Measurements from ENCODE around the gene PTPRK. TPM values are rescaled to one million over a fixed set of nuclear protein-coding genes. Genes with fewer than 3 reads are reported as not detected.

Gene PTPRK
- total and polyA plus RNA-seq, 9 of the 15 experiments (the other 6 are each of a cell fraction or from before 2014, with no cell fraction given) = 0.04 to 0.51 TPM; not detected in 7

DNA sequence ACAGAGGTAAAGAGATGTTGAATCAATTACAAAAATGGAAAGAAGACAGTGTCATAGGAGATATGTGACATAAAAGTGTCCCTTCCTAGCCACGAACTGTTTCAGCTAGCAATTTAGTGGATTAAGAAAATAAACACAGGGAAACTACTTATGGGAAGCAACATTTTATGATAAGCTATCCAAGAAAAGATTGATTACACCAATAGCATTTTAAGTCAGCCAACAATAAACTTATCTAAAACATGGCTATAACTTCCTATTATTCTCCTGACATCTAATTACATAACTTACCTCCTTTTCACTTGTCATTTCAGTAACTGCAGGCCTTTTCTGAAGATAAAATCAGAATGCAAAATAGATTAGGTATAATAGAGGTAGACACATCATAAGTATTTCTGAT lies 111.4 kb downstream of the PTPRK start:
- intact Hi-C loops (cut with micrococcal nuclease) = no loop called here

DNA sequence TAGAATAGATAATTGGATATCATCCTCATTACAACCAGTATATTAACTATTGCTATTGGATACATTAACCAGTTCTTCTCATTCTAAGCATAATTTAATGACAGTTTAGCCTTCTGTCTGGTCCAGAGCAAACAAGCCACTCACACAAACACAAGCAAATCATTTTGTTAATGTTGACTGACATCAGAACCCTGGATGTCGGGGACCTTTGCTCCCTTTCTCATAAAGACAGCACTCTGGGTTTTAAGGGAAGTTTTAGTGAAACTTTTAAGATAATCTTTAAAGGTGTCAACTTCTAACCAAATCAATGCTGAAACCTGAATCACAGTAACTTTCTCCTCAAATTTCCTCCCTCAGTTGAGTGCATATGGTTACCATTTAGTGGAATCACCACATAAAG lies 113.9 kb downstream of the PTPRK start:
- Histone ChIP-seq H3K79me2 (ENCODE audit: control insufficient read depth, insufficient read depth, low read length) (no peaks in the 10 kb centered on the region), H3K36me3 (ENCODE audit: control insufficient read depth, insufficient read depth, low read length) (no peaks in the 10 kb centered on the region), H4K20me1 (replicated peaks; ENCODE audit: control insufficient read depth, insufficient read depth, low read length) (no peaks in the 10 kb centered on the region), H3K9me1 (ENCODE audit: control insufficient read depth, insufficient read depth, low read length) (no peaks in the 10 kb centered on the region), H3K9ac (ENCODE audit: insufficient read depth in 1 of 2, low read depth in 2 of 2, low read length in 2 of 2) (no peak overlapping the region), H3K27ac (ENCODE audit: extremely low read depth, low read depth, low read length) (no peak overlapping the region), H3K4me3 (no peak overlapping the region), H3K4me1 (replicated peaks in 1 of 2; ENCODE audit: control insufficient read depth in 2 of 2, insufficient read depth in 2 of 2, low read length in 2 of 2) (no peaks in the 10 kb centered on the region), H3K9me3 (replicated peaks; ENCODE audit: control insufficient read depth, insufficient read depth, low read depth, low read length) (no peaks in the 10 kb centered on the region), H2AFZ (ENCODE audit: low read depth, low read length) (no peak overlapping the region), H3K4me2 (ENCODE audit: insufficient read depth, low read length) (no peak overlapping the region), H3K27me3 (ENCODE audit: control insufficient read depth in 2 of 2, insufficient read depth in 2 of 2, low read length in 2 of 2) (no peaks in the 10 kb centered on the region)
- no peak for TF ChIP-seq ATF4 (CRISPR knock-in tag; IDR thresholded peaks at IDR 0.05)
- ChIA-PET POLR2A (no interaction called here), CTCF (ENCODE audit: low intra/inter-chr PET ratio) (no interaction called here)
- no TSS peak for BruUV-seq (replicated peaks)
- in situ Hi-C loops (cut with MboI) = no loop called here
- no peak for DNase-seq (ENCODE audit: extremely low read depth in 1 of 4, low spot score in 3 of 4)
- no peak for FAIRE-seq
- no peak for ATAC-seq
- intact Hi-C loops (cut with micrococcal nuclease) = no loop called here
- 0% methylated on average over 1 of the region's 1 CpG for WGBS (ENCODE audit: insufficient coverage, low coverage, missing lambda C conversion rate)

More for the DNA sequence above, 111.4 kb downstream of the PTPRK start:
- DNase-seq (ENCODE audit: extremely low read depth in 1 of 4, low spot score in 3 of 4) (no peak), ATAC-seq (no peak), FAIRE-seq (no peak)
- in situ Hi-C loops (cut with MboI) = no loop called here
- Histone ChIP-seq H3K4me1 (replicated peaks in 1 of 2; ENCODE audit: control insufficient read depth in 2 of 2, insufficient read depth in 2 of 2, low read length in 2 of 2) (no peaks in the 10 kb centered on the region), H3K79me2 (ENCODE audit: control insufficient read depth, insufficient read depth, low read length) (no peaks in the 10 kb centered on the region), H3K36me3 (ENCODE audit: control insufficient read depth, insufficient read depth, low read length) (no peaks in the 10 kb centered on the region), H3K27ac (ENCODE audit: extremely low read depth, low read depth, low read length) (no peak overlapping the region), H4K20me1 (replicated peaks; ENCODE audit: control insufficient read depth, insufficient read depth, low read length) (no peaks in the 10 kb centered on the region), H3K9ac (ENCODE audit: insufficient read depth in 1 of 2, low read depth in 2 of 2, low read length in 2 of 2) (no peak overlapping the region), H3K9me1 (ENCODE audit: control insufficient read depth, insufficient read depth, low read length) (no peaks in the 10 kb centered on the region), H3K9me3 (replicated peaks; ENCODE audit: control insufficient read depth, insufficient read depth, low read depth, low read length) (no peaks in the 10 kb centered on the region), H2AFZ (ENCODE audit: low read depth, low read length) (no peak overlapping the region), H3K4me2 (ENCODE audit: insufficient read depth, low read length) (no peak overlapping the region), H3K27me3 (ENCODE audit: control insufficient read depth in 2 of 2, insufficient read depth in 2 of 2, low read length in 2 of 2) (no peaks in the 10 kb centered on the region), H3K4me3 (no peak overlapping the region)
- TF ChIP-seq TSC22D4 (tag; IDR thresholded peaks at IDR 0.05) (no peak), MCM5 (IDR thresholded peaks at IDR 0.05; ENCODE audit: low read depth) (no peak), GABPA (tag; conservative IDR thresholded peaks at IDR 0.05; ENCODE audit: low read depth) (no peak), POLR2AphosphoS2 (IDR thresholded peaks at IDR 0.05; ENCODE audit: low read length) (no peak)
- POLR2A ChIA-PET = no interaction called here
- 0% methylated on average over 1 of the region's 1 CpG for whole genome bisulfite sequencing (ENCODE audit: insufficient coverage, low coverage, missing lambda C conversion rate)
- CTCF ChIA-PET (ENCODE audit: low intra/inter-chr PET ratio) = no interaction called here
- BruUV-seq (replicated peaks) = no TSS peak

Measured in K562 (cell line).